CD4-positive, alpha-beta T cell treated with Interleukin-15 for 1 hour (primary cell): ENCODE measurements around the gene AKAP7.

ENCODE experiments used
- DNase-seq: peaks from one replicate; pipeline ENCODE4 v3.0.0-alpha.2; 2020

Gene AKAP7

DNA sequence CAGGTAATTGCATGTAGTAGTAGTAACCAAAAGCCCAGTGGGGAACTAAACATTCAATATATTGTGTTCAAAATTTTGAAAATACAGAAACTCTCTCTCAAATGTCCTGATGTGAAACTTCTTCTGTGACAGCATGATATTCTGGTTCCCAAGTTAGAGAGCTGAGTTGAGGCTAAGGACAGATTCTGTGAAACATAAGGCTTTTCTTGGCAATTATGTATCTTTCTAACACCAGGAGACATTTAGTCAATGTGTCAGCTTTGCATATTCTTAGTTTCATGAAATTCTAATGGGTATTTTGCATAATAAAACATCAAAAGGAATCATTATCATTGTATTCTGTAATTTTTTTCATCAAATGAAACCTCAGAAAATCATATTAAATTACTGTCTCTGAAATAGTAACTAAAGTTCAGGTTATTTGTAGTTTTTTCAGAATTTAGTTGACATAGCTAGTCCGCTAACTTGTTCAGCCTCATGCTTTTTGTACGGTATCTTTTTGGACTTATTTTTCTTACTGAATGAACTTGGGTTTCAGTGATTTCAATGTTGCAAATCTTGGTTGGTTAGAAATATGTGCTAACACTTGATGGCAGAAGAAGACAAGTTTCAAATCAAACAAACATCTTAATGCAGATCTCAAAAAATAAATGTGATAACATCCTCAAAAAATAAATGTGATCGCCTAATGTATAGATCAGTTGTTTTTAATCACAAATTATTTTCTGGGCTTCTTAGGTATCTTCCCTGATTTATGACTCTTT lies 70.4 kb downstream of the AKAP7 start:
- no peak for DNase-seq

DNA sequence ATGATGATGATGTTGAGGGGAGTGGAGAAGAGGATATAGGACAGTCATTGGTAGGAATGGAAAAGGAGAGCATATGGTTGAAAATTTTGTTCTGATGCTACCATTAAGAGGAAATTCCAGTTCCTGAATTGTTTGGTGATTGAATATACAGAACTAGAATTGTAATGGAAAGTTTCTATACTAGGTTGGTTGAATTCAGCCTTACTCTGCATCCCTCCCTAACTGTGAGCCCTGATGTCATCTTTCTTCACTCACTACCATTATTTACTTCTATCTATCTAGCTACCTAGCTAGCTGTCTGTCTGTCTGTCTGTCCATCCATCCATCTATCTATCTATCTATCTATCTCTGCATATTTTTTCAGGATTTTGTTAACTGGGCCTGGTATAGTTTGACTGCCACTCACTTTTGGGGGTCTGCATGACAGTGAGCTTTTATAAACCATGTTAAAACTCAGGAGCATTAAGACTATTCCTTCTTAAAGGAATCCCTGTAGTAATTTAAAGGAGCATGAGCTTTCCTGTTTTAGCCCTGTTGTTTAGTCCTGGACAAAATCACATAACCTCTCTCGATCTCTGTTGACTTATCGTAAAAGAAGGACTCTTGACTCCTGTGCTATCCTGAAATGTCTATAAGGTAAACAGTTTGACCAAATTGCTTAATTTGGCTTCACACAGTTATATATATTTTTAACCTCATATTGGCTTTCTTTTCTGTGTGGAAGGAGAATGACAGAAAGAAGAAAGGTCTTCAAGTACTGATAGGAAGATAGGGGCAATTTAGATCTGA lies 71.4 kb downstream of the AKAP7 start:
- no peak for DNase-seq

DNA sequence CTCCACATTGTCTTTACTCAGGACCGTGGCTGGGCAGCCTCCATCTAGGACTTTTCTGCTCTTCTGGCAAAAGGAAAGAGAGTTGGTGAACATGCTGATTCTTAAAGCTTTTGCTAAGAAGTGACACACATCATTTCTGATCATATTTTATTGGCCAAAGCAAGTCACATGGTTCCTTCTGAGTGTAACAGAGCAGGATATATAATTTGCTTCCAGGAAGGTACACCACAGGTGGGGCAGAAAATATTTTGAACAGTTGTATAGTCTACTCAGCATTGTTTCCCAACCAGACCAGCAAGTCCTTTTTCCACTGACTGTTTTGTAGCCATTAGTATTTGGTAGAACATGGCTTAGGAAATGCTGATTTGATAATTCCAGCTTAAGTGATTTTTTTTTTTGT lies 73.5 kb downstream of the AKAP7 start:
- DNase-seq: no peak

DNA sequence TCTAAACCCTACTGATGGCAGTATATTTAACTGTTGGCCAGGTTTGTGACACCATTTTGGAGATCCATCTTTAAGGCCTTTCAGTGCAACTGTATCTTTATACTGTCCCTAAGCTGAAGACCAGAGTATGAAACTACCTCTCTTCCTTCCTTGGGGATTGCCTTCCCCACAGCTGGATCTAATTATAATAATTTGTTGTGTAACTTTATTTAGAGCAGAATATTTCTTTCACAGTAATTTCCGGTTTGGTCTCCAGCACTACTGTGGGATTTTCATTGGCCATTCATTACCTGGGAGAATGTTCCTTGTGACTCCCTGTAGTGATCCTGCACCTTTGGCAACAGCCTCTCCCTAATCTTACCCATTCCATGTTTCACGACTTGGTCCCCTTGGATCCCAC lies 75.2 kb downstream of the AKAP7 start:
- DNase-seq: no peak

DNA sequence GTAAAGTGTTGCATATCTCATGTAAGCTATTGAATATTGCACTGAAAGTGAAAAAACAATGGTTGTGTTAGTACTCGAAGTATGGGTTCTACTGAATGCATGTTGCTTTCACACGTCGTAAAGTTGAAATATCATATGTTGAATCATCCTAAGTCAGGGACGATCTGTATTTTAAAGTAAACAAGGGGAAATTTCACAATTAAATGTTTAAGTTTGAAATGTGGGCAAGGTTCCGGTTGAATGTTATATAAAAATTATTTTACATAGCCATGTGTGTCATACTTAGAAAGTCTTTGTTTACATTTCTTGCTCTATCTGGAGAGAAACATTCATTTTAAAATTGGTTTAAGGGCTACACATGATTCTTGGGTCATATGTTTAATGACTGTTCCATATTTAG lies 76.8 kb downstream of the AKAP7 start:
- DNase-seq: no peak

DNA sequence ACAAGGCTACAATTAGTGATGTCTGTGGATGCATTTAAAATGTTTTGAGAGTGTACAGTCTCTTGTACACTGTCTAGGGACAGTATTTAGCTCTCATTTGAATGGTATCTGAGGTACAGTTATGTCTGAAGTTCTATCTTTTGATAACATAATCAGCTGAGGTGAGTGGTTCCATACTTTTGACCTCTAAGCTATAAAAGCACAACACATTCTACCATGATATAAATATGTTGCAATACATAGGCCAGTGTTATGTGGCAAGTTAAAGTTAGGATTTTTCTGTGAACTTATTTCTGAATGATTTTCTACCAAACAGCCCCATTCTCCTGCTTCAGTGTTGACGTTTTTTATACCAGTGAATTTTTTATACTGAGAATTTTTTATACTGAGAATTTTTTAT lies 77.6 kb downstream of the AKAP7 start:
- no peak for DNase-seq

DNA sequence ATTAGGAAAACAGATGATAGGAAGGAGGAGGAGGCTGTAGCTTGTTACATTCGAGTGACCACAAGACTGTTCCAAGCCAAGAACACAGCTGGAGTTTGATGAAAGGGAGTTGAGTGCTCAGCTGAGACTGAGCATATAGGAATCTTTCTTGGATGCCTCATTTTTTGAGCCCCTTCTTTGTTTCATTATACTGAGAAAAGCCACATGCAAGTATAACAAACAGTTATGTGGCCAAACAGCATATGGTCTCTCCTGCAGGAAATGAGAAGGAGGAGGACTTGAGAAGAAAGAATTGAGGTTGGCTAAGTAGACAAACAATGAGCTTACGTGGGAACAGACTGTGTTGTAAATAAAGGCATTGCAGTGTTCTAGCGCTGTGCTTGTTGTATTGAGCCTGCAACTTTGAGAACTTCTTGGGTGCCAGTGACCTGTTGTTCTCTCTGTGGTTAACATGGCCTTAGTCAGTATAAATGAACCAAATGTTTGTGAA lies 78.3 kb downstream of the AKAP7 start:
- no peak for DNase-seq

DNA sequence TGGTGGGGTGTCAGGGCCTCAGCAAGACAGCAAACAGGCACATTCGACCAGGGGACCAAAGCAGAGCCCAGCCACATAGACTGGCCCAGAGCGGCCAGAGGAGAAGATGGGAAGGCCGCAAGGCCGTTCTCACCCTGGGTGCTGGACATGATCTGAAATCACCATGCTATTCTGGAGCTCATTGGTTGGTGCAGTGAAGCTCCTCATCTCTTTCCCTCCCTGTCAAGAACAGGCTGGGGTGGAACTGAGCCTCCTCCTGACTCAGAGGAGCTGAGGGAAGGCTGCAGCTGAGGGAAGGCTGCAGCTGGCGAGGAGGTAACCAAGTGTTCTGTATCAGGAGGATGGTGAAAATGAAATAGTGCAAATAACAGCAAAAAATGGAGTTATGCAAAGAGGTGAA lies 80.0 kb downstream of the AKAP7 start:
- no peak for DNase-seq

DNA sequence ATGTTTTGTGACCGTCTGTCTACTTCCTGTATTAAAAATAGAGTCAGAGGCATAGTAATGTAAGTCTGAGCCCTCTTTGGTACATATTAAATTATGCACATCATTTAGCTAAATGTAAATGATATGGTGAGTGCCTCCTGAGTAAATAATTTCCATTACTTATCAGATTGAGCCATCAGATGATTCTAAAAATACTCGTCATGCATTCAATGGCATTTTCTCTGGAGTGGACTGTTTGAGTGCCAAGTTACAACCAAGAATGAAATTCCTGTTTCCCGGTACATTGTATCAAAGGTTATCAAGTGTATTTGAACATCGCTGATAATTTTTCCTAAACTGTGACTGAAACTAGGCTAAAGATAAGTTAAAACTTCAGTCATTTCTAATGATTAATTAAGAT lies 81.0 kb downstream of the AKAP7 start:
- DNase-seq: no peak

DNA sequence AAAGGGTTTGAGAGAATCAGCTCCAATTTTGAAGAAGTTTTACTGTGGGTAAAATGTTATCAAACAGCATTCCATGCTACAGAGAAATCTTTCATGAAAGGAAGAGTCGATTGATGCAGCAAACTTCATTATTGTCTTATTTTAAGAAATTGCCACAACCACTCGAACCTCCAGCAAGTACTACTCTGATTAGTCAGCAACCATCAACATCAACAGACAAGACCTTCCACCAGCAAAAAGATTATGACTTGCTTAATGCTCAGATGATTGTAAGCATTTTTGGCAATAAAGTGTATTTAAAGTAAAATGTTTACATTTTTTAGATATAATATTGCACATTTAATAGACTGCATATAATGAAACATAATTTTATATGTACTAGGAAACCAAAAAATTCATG lies 87.5 kb downstream of the AKAP7 start:
- DNase-seq: no peak

DNA sequence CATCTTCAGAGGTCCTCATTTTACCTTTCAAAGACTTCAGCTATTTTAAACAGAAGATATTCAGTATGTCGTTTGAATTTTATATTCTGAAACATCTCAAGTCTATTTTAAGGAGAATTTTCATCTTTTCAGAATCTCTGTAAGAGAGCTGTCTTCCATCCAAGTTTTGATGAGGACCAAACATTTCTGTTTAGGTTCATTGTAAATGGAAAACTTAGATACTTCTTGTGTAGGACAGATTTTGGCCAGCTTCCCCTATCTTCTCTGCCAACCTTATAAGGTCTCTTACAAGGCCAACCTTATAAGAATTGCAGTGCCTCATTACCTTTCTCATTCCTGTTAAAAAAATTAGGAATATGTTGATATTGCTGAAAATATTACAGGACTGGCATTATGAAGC lies 88.1 kb downstream of the AKAP7 start:
- no peak for DNase-seq

DNA sequence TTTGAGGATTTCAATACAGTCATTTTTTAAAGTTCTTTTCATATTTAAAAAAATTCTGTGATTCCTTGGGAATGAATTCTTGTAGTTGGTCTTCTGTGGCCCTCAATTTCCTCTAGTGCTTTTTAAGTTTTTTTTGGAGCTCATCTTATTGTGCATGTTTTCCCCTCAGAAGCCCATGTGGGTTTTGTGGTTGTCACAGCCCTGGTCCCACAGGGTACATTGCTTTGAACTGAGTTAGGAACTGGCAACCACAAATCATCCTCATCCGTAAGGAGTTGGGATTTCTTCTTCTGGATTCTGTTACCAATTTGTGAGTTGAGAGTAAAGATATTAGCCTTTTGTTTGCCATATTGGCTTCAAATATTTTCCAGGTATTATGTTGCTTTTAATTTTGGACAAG lies 89.9 kb downstream of the AKAP7 start:
- DNase-seq: no peak

DNA sequence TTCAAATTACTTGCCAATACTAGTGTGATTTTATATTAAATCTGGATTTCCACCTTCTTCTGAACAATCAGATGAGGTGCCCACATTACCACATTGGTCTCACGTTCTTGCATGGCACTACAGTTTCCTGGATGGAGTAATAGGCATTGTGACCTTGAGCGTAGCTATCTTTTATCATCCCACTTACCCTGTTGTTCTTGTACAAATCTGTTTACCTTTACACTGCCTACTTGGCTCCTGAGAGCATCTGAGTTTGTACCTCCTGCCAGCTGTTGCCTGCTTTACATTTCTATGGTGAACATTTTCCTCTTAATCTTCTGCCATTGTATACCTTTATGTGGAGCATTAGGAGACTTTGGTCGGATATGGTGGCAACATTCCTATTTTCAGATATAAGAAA lies 90.7 kb downstream of the AKAP7 start:
- DNase-seq: no peak

DNA sequence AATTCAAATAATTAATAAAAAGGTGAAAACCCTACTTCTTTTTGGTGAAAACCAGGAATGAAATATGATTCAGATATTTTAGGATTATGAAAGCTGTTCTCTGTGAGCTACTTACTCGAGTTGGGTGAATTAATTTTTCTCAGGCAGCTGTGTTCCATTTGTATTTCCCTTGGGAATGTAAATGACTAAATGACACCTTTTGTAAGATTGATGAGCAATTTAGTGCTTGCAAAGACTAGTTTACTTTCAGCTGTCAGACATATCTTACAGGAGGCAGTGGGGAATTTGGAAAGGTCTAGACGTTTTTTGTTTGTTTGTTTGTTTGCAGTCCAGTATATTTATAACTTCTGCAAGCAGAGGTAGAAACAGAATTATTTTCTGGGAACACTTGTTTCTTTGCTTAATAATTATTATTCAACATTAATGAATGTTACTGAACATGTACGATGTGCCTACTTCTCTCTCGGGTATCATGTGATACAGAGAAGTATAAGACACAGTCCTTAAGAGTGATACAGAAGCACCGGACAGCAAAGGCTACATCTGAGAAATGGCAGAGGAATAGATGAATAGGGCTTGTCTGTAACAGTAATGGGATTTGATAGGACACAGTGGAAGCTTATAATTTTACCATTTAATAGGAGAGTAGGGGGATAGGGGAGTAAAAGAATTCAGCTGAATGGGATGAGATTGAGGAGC lies 91.3 kb downstream of the AKAP7 start:
- no peak for DNase-seq

DNA sequence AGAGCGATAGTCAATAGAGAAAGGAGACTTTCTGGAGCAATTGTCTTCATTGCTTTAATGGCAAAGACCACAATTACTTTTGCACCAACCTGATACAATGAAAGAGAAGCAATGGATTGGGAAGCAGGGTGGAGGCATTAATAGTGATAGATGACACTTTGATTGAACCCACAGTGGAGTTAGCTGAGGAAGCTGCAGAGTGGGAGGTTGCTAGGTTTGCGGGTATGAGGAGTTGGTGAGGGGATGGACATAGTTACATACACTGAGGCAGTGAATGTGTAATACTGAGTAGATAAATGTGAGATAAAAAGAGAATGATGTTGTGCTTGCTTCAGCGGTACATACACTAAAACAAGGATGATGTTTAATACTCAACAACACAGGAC lies 91.9 kb downstream of the AKAP7 start:
- DNase-seq: no peak

DNA sequence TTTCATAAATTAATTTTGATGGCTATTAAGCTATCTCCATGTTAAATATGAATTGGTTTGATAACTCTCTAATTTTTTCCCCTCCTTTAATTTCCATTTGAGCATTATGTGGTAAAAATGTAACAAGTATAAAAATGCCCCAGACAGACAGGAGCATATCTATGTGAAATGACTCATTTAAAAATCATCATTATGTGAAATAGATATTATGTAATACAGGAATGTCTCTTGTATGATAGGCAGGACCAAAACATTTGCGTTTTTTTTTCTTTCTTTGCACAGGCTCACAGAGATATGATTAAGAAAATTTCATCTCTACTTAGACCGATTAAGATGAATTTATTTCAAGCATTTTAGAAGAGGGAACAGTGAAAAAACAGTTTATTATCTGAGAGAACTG lies 95.8 kb downstream of the AKAP7 start:
- no peak for DNase-seq

DNA sequence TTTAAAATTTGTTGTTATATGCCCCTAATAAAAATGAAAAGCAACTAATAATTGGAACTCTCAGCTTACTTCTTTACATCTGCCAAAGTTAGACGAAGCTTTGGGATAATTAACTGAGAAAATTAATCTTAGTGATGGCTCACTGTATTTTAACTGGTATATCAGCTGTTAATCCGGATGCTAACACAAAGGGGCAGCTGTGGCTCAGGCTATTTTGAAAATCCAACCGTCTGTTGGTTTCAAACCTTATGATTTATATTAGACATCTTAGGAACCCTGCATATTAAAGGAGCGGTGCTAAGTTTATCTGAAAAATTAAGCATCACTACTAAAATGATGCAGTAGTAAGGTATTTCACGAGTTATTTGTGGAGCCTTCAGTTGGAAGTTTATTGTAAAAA lies 96.6 kb downstream of the AKAP7 start:
- no peak for DNase-seq

DNA sequence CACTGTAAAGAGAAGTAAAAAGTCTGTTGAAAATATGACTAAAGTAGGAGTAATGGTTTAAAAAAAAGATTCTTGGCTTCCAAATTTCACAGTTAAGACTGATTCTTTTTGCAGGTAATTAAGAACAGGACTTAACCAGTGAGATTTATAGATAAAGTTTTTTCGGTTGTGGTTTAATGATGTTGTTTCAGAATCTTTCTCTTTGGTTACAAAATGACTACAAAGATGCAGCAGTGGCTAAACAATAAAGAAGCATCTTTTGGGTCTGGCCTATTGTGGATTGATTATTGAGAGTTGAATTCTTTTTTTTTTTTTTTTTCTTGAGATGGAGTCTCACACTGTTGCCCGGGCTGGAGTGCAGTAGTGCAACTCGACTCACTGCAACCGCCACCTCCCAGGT lies 109.7 kb downstream of the AKAP7 start:
- no peak for DNase-seq

DNA sequence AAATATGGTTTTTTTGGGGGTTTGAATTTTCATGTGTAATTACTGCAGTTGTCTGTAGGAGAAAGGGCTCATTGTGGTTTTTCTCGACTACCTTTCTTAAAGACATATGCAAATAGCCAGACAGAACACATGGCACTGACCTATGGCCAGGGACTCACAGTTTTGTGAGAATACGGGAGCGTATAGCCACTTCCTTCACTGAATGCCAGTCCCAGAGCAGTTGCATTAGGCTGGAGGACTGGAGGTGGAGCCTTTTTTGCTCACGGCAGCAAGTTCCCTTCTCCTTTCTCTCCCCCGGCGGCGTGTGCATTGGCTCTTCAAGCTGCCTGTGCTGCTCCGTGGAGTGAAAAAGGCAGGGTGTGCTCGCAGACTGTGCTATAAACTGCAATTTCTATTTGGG lies 114.9 kb downstream of the AKAP7 start:
- peak; percentile 24 for DNase-seq

DNA sequence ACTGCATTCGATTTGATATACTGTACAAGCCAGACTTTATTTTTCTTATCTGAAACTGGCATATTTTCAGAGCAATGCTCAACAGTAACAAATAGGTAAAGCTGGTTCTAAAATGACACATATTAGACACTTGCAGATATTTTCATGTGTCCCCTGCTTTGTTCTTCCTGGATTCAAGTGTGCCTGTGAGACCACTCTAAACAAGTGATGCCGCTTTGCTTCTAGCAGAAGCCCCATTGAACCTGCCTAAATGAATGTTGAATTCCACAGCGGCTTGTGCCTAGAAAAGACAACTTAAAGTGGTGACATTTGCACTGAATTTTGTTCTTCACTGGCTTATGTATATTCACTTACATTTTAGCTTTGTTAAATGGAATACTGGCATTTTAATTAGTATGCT lies 115.7 kb downstream of the AKAP7 start:
- DNase-seq: no peak

DNA sequence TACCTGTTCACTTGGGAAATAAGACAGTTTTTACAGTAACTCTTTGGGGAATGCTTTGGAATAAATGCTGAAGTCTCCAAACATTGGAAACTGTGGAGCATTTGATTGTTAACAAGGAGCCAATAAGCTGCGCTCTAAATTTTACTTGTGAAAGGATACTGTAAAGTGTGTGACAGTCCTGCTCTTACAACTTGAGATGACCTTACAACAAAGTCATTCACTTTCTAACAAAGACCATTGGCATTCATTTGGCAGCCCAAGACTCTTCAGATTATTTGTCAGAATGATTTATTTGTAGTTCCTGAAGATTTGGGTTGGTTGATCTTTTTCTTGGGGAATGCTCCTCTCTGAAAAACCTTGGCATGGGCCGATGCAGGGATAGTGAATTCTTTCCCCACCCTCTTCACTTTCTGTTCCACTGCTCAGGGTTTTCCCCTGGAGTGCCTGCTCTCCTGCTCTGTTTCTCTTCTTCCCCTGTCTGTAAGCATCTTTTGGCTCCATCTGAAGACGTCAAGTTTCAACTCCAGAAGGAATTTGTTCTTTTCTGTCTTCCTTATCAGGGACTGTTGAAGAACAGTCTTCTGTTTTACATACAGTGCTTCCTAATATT lies 116.4 kb downstream of the AKAP7 start:
- no peak for DNase-seq

DNA sequence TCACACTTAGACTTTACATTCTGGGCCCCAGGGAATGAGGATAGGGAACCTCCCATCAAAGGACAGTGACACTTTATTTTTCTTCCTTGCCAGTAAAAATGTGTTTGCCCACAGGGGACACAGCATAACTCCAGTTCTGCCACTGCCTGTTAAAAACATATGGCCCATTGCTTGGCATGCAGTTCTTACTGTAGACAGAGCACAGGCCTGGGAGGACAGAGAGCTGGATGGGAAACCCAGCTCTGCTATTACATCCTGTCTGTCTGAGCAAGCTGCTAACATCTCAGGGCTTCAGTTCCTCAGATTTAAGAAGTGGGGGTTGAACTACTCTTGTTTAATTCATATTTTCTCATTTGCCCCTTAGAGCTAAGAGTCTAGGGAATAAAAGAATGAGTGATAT lies 120.2 kb downstream of the AKAP7 start:
- no peak for DNase-seq

DNA sequence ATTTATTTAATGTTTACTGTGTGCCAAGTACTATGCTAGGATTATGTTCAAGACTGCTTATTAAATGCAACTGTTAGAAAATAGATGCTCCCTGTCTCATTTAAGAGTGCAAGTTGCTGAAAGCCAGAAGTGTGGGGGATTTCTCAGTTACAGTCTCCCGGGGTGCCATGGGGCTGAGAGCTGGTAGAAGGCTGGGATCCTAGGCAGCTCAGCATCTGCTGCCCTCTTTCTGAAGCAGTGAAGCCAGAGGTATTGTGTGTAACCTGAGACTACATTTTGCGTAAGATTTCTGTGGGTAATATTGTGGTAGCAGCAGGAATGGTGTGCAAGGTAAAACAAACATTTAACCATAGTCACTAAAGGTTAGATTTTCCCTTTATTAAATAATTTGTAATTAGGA lies 120.6 kb downstream of the AKAP7 start:
- DNase-seq: no peak

DNA sequence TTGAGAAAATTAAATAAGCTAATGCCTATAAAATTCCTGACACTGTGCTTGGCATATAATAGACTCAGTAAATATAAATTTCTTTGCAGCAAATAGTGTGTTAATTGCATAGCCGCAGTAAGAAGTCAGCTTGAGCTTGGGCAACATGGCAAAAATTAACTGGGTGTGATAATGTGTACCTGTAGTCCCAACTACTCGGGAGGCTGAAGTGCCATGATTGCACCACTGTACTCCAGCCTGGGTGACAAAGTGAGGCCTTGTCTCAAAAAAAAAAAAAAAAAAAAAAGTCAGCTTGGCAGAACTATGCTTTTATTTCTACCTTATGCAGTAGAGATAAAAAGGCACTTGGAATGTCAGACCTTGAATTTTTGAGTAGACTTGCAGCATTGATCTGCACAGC lies 121.8 kb downstream of the AKAP7 start:
- DNase-seq: no peak
